ENCODE measurements around the gene ZNF579. TPM values are rescaled to one million over a fixed set of nuclear protein-coding genes. Genes with fewer than 3 reads are reported as not detected.
"Not testable (repeated sequence)": the region's sequence is repeated elsewhere in the genome, so short reads cannot be mapped to it uniquely, and the experiment has no call there.

ZNF579 gene
- total RNA-seq, 1 donor from 2014 or later: 29.1 TPM

GRCh38 chr19:55578761-55579747 is 1.6 kb downstream of the ZNF579 start:
- H3K36me3 Mint-ChIP-seq (ENCODE audit: low read depth): peaks cover 17% of the 10 kb centered on the region
- peaks cover 19% of the 10 kb centered on the region for H3K4me1 Mint-ChIP-seq
- no peaks in the 10 kb centered on the region for H3K27me3 Mint-ChIP-seq (ENCODE audit: low read depth)
- no peak for DNase-seq (ENCODE audit: low read depth, low spot score)
- H3K4me3 Mint-ChIP-seq: peak overlapping the region; percentile 93
- peak overlapping the region; percentile 85 for H3K27ac Mint-ChIP-seq (ENCODE audit: unreplicated experiment)
- no peaks in the 10 kb centered on the region for H3K9me3 Mint-ChIP-seq
- no peak for TF ChIP-seq CTCF (conservative IDR thresholded peaks at IDR 0.05)

DNA sequence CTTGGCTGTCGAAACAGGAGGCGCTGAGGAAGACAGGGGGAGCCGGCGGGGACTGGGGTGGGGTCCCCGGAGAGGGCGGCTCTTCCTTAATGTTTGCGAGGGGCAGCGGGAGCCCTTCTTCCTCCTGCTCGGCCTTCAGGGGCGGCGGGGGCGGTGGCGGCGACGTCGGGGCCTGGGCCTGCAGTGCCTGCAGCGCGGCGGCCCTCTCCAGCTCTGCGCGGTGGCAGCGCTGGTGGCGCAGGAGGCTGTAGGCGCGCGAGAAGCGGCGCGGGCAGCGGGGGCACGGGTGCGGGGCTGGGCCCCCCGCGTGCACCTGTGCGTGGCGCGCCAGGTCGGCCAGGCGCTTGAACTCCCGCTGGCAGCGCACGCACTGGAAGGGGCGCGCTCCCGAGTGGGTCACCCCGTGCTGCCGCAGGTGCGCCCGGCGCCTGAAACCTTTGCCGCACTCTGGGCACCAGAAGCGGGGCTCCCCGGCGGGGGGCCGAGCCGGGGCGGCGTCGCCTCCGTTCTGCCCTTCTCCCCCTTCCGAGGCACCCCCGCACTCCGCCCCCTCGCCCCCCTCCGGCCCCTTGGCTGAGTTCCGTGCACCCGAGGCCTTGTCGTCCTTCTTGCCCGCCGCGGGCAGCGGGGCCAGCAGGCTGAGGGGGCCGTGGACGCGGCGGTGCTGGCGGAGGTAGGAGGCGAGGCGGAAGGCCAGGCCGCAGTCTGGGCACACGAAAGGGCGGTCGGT is 2.5 kb downstream of the ZNF579 start:
- TF ChIP-seq CTCF (conservative IDR thresholded peaks at IDR 0.05): no peak

GRCh38 chr19:55576746-55577145 is 3.9 kb downstream of the ZNF579 start:
- peaks cover 17% of the 10 kb centered on the region for H3K36me3 Mint-ChIP-seq (ENCODE audit: low read depth)
- H3K27me3 Mint-ChIP-seq (ENCODE audit: low read depth): no peaks in the 10 kb centered on the region
- no peaks in the 10 kb centered on the region for H3K9me3 Mint-ChIP-seq
- peaks cover 19% of the 10 kb centered on the region for H3K4me1 Mint-ChIP-seq
- no peak for TF ChIP-seq CTCF (conservative IDR thresholded peaks at IDR 0.05)
- H3K4me3 Mint-ChIP-seq: peak overlapping the region; percentile 86
- no peak overlapping the region for H3K27ac Mint-ChIP-seq (ENCODE audit: unreplicated experiment)
- no peak for DNase-seq (ENCODE audit: low read depth, low spot score)

More for the DNA sequence above, 2.5 kb downstream of the ZNF579 start:
- DNase-seq (ENCODE audit: low read depth, low spot score): no peak
- Mint-ChIP-seq H3K27me3 (ENCODE audit: low read depth) (no peaks in the 10 kb centered on the region), H3K4me3 (no peak overlapping the region), H3K27ac (ENCODE audit: unreplicated experiment) (no peak overlapping the region), H3K36me3 (ENCODE audit: low read depth) (peaks cover 17% of the 10 kb centered on the region), H3K9me3 (no peaks in the 10 kb centered on the region), H3K4me1 (peaks cover 19% of the 10 kb centered on the region)

DNA sequence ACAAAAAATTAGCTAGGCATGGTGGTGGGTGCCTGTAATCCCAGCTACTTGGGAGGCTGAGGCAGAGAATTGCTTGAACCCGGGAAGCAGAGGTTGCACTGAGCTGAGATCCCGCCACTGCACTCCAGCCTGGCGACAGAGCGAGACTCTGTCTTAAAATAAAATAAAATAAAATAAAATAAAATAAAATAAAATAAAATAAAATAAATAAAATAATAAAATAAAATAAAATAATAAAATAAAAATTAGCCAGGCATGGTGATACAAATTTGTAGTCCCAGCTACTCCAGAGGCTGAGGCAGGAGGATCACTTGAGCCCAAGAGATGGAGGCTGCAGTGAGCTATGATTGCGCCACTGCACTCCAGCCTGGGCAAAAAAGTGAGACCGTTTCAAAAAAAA is 6.7 kb downstream of the ZNF579 start:
- not testable (repeated sequence) for H3K4me3 Mint-ChIP-seq; DNase-seq (ENCODE audit: low read depth, low spot score); H3K4me1 Mint-ChIP-seq; H3K27me3 Mint-ChIP-seq (ENCODE audit: low read depth); H3K27ac Mint-ChIP-seq (ENCODE audit: unreplicated experiment); H3K9me3 Mint-ChIP-seq
- peaks cover 11% of the 10 kb centered on the region for H3K36me3 Mint-ChIP-seq (ENCODE audit: low read depth)

DNA sequence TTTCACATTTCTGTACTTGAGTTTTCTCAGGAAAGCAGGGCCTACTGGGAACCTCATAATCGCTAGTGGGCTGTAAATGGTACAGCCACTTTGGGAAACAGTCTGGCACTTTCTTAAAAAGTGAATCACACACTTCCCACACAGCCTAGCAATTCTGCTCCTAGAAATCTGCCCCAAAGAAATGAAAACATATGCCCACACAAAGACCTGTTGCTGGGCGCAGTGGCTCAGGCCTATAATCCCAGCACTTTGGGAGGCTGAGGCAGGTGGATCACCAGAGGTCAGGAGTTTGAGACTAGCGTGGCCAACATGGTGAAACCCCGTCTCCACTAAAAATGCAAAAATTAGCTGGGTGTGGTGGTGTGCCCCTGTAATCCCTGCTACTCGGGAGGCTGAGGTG is 11.2 kb downstream of the ZNF579 start:
- not testable (repeated sequence) for H3K4me1 Mint-ChIP-seq

GRCh38 chr19:55567708-55568328 is 12.8 kb downstream of the ZNF579 start:
- H3K36me3 Mint-ChIP-seq (ENCODE audit: low read depth): no peaks in the 10 kb centered on the region

More for the DNA sequence above, 11.2 kb downstream of the ZNF579 start:
- not testable (repeated sequence) for DNase-seq (ENCODE audit: low read depth, low spot score); H3K9me3 Mint-ChIP-seq; H3K4me3 Mint-ChIP-seq; H3K27ac Mint-ChIP-seq (ENCODE audit: unreplicated experiment); H3K36me3 Mint-ChIP-seq (ENCODE audit: low read depth); H3K27me3 Mint-ChIP-seq (ENCODE audit: low read depth)

More at GRCh38 chr19:55567708-55568328, 12.8 kb downstream of the ZNF579 start:
- no peaks in the 10 kb centered on the region for H3K4me1 Mint-ChIP-seq
- no peak overlapping the region for H3K27ac Mint-ChIP-seq (ENCODE audit: unreplicated experiment)
- DNase-seq (ENCODE audit: low read depth, low spot score): no peak
- no peak overlapping the region for H3K4me3 Mint-ChIP-seq
- peaks cover 6% of the 10 kb centered on the region for H3K27me3 Mint-ChIP-seq (ENCODE audit: low read depth)
- TF ChIP-seq CTCF (conservative IDR thresholded peaks at IDR 0.05): no peak
- no peaks in the 10 kb centered on the region for H3K9me3 Mint-ChIP-seq

All from neural crest cell (in vitro differentiated cells).